ENCODE measurements around the gene CES3.

DNA sequence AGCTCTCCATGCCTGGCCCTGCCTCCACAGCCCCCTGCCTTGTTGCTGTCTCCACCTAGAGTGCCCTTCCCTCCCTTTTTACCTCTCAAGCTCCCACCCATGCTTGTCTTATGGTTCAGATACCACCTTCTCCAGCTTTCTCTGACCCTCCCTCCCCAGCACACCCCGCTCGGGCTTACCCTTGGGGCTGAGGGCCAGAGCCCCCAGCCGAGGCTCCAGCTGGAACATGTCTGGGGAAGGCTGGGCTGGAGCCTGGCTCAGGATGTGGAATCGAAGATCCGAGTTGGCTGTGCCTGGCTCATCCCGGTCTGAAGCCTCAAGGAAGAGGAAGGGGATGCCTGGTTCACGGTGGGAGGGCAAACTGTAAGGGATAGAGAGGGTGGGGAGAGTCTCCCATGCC is 46.0 kb upstream of the CES3 start:
- TF ChIP-seq, protein P1, sequence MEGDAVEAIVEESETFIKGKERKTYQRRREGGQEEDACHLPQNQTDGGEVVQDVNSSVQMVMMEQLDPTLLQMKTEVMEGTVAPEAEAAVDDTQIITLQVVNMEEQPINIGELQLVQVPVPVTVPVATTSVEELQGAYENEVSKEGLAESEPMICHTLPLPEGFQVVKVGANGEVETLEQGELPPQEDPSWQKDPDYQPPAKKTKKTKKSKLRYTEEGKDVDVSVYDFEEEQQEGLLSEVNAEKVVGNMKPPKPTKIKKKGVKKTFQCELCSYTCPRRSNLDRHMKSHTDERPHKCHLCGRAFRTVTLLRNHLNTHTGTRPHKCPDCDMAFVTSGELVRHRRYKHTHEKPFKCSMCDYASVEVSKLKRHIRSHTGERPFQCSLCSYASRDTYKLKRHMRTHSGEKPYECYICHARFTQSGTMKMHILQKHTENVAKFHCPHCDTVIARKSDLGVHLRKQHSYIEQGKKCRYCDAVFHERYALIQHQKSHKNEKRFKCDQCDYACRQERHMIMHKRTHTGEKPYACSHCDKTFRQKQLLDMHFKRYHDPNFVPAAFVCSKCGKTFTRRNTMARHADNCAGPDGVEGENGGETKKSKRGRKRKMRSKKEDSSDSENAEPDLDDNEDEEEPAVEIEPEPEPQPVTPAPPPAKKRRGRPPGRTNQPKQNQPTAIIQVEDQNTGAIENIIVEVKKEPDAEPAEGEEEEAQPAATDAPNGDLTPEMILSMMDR (IDR thresholded peaks at IDR 0.05), result no peak
- no peak for TF ChIP-seq POLR2A (IDR thresholded peaks at IDR 0.05)
